GM18517 (cell line): ENCODE data around the gene MPC2.
"Not testable (repeated sequence)": the region's sequence is repeated elsewhere in the genome, so short reads cannot be mapped to it uniquely, and the experiment has no call there.

ENCODE experiments used
- ATAC-seq: cut with Tn5 transposase; IDR thresholded peaks from one replicate; pipeline ENCODE4 v1.9.1; 2021; ENCODE audit warnings: mild to moderate bottlenecking, moderate library complexity; ENCODE audit not compliant: unreplicated experiment

MPC2 gene

GRCh38 chr1:167935216-167936067 is 1.4 kb downstream of the MPC2 start:
- ATAC-seq = peak; percentile 4

GRCh38 chr1:167934426-167935215 is 2.3 kb downstream of the MPC2 start:
- ATAC-seq = no peak

- no peak for ATAC-seq
These were observed 3.1 kb downstream of the MPC2 start for GRCh38 chr1:167933788-167934187.

GRCh38 chr1:167929725-167930124 is 7.1 kb downstream of the MPC2 start:
- no peak for ATAC-seq

- not testable (repeated sequence) for ATAC-seq
These were observed 8.0 kb downstream of the MPC2 start for GRCh38 chr1:167928919-167929318.

GRCh38 chr1:167928457-167928852 is 8.4 kb downstream of the MPC2 start:
- ATAC-seq = no peak

- ATAC-seq = peak; percentile 51
These were observed 9.7 kb downstream of the MPC2 start for GRCh38 chr1:167927046-167927754.

GRCh38 chr1:167926486-167926997 is 10.3 kb downstream of the MPC2 start:
- ATAC-seq = no peak

- ATAC-seq = no peak
These were observed 12.2 kb downstream of the MPC2 start for GRCh38 chr1:167924543-167925231.

GRCh38 chr1:167924102-167924501 is 12.8 kb downstream of the MPC2 start:
- ATAC-seq = no peak

GRCh38 chr1:167923324-167924056 is 13.4 kb downstream of the MPC2 start:
- ATAC-seq = no peak

- no peak for ATAC-seq
These were observed 14.2 kb downstream of the MPC2 start for GRCh38 chr1:167922611-167923074.

- no peak for ATAC-seq
These were observed 14.8 kb downstream of the MPC2 start for GRCh38 chr1:167922023-167922422.

- ATAC-seq = no peak
These were observed 19.9 kb downstream of the MPC2 start for GRCh38 chr1:167916766-167917511.

GRCh38 chr1:167915569-167915968 is 21.3 kb downstream of the MPC2 start:
- no peak for ATAC-seq

GRCh38 chr1:167913895-167914496 is 22.9 kb downstream of the MPC2 start, which contains the start of gene ADCY10:
Gene ADCY10, minus strand, starts transcription at chr1:167914134. Its CDS starts 8,994 bp downstream, at chr1:167905140.
- no peak for ATAC-seq

GRCh38 chr1:167912294-167912693 is 24.6 kb downstream of the MPC2 start:
- ATAC-seq = no peak

- no peak for ATAC-seq
These were observed 25.5 kb downstream of the MPC2 start for GRCh38 chr1:167911413-167911812.

GRCh38 chr1:167910530-167910929 is 26.3 kb downstream of the MPC2 start:
- no peak for ATAC-seq
